Astrocyte (in vitro differentiated cells and primary cell): Measurements from ENCODE around the gene TYSND1. TPM values are rescaled to one million over a fixed set of nuclear protein-coding genes. Genes with fewer than 3 reads are reported as not detected.

Experiments
- DNase-seq: peaks from one replicate; pipeline ENCODE4 v3.0.0-alpha.2; 2010; ENCODE audit warnings: low read depth
- FAIRE-seq: peaks from 2 replicates; lab custom pipeline; 2011; peaks lifted over from hg19 to GRCh38; lab: Jason Lieb, UNC
- H2AFZ ChIP-seq: 2 replicates; pipeline ENCODE4 v1.6.0; 2012; ENCODE audit warnings: low read depth, low read length, inconsistent platforms
- H3K27ac ChIP-seq: 2 replicates; pipeline ENCODE4 v1.5.1; 2011; ENCODE audit warnings: low read depth, low read length, inconsistent platforms
- H3K27me3 ChIP-seq: 2 replicates; pipeline ENCODE4 v1.6.0; 2011; ENCODE audit warnings: low read length, inconsistent platforms; ENCODE audit not compliant: insufficient read depth
- H3K36me3 ChIP-seq: 2 replicates; pipeline ENCODE4 v1.5.1; 2011; ENCODE audit warnings: low read length, inconsistent platforms; ENCODE audit not compliant: insufficient read depth
- H3K4me1 ChIP-seq: 2 replicates; pipeline ENCODE4 v1.5.1; 2011; ENCODE audit warnings: low read length, inconsistent platforms; ENCODE audit not compliant: insufficient read depth
- H3K4me2 ChIP-seq: 2 replicates; pipeline ENCODE4 v1.6.0; 2012; ENCODE audit warnings: low read length, inconsistent platforms
- H3K4me3 ChIP-seq: 2 replicates; pipeline ENCODE4 v1.5.1; 2011; ENCODE audit warnings: low read depth, mild to moderate bottlenecking, low read length, inconsistent platforms; ENCODE audit not compliant: insufficient read depth
- H3K79me2 ChIP-seq: 2 replicates; pipeline ENCODE4 v1.6.0; 2012; ENCODE audit warnings: mild to moderate bottlenecking, low read length, inconsistent platforms; ENCODE audit not compliant: insufficient read depth
- H3K9ac ChIP-seq: 2 replicates; pipeline ENCODE4 v1.6.0; 2012; ENCODE audit warnings: mild to moderate bottlenecking, low read length, inconsistent platforms
- H3K9me3 ChIP-seq: 2 replicates; pipeline ENCODE4 v1.5.1; 2012; ENCODE audit warnings: low read depth, mild to moderate bottlenecking, low read length, inconsistent platforms; ENCODE audit not compliant: insufficient read depth
- H4K20me1 ChIP-seq: 2 replicates; pipeline ENCODE4 v1.6.0; 2012; ENCODE audit warnings: low read length, inconsistent platforms; ENCODE audit not compliant: insufficient read depth
- H3K27ac Mint-ChIP-seq: one replicate; pipeline ENCODE4 v1.8.0; 2021; ENCODE audit warnings: mild to moderate bottlenecking, mixed read lengths; ENCODE audit not compliant: unreplicated experiment
- H3K27me3 Mint-ChIP-seq: one replicate; pipeline ENCODE4 v1.8.0; 2021; ENCODE audit warnings: low read depth, mixed read lengths; ENCODE audit not compliant: unreplicated experiment
- H3K36me3 Mint-ChIP-seq: one replicate; pipeline ENCODE4 v1.8.0; 2021; ENCODE audit warnings: low read depth, mixed read lengths; ENCODE audit not compliant: unreplicated experiment
- H3K4me1 Mint-ChIP-seq: one replicate; pipeline ENCODE4 v1.8.0; 2021; ENCODE audit warnings: low read depth, mixed read lengths; ENCODE audit not compliant: unreplicated experiment
- H3K4me3 Mint-ChIP-seq: one replicate; pipeline ENCODE4 v1.8.0; 2021; ENCODE audit warnings: mild to moderate bottlenecking, moderate library complexity, mixed read lengths; ENCODE audit not compliant: unreplicated experiment
- H3K9me3 Mint-ChIP-seq: one replicate; pipeline ENCODE4 v1.8.0; 2021; ENCODE audit warnings: mild to moderate bottlenecking, mixed read lengths; ENCODE audit not compliant: unreplicated experiment
- EZH2 ChIP-seq: IDR thresholded peaks from 2 replicates; pipeline ENCODE4 v1.6.1; 2012; ENCODE audit warnings: mild to moderate bottlenecking, low read length, inconsistent platforms; ENCODE audit not compliant: insufficient read depth
- total RNA-seq: library from RNA; stranded (reverse); gene quantifications from 2 replicates; pipeline ENCODE4 v1.2.1, GENCODE V29; 2021
- TF ChIP-seq, protein P1 (sequence below): IDR thresholded peaks from 2 replicates; pipeline ENCODE4 v1.5.1; 2011; ENCODE audit warnings: low read depth, mild to moderate bottlenecking, inconsistent platforms, low read length, moderate library complexity; ENCODE audit not compliant: insufficient read depth

Gene TYSND1
- total RNA-seq, 1 donor from 2014 or later: 8.9 TPM

DNA sequence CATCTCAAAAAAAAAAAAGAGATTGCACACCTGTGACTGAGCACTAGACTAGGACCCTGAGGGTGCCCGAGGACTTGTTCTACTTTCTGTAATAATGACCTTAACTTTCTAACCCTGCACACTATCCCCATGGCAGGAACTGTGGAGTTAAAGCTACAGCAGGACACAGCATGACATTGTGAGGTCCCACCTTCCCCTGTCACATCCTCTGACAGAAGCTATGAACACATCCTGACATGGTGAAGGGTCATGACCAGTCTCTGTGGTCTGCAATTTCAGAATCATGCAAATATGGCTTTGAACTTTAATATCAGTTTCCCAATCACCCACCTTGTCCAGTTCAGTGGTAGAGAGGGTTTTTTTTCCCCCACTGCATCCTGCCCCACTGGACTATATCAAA lies 42.3 kb upstream of the TYSND1 start:
- TF ChIP-seq, protein P1, sequence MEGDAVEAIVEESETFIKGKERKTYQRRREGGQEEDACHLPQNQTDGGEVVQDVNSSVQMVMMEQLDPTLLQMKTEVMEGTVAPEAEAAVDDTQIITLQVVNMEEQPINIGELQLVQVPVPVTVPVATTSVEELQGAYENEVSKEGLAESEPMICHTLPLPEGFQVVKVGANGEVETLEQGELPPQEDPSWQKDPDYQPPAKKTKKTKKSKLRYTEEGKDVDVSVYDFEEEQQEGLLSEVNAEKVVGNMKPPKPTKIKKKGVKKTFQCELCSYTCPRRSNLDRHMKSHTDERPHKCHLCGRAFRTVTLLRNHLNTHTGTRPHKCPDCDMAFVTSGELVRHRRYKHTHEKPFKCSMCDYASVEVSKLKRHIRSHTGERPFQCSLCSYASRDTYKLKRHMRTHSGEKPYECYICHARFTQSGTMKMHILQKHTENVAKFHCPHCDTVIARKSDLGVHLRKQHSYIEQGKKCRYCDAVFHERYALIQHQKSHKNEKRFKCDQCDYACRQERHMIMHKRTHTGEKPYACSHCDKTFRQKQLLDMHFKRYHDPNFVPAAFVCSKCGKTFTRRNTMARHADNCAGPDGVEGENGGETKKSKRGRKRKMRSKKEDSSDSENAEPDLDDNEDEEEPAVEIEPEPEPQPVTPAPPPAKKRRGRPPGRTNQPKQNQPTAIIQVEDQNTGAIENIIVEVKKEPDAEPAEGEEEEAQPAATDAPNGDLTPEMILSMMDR: no peak
- no peak for TF ChIP-seq EZH2
- no peaks in the 10 kb centered on the region for H3K36me3 Mint-ChIP-seq
- peaks cover 20% of the 10 kb centered on the region for H3K4me1 Mint-ChIP-seq

GRCh38 chr10:70186571-70186970 lies 40.1 kb upstream of the TYSND1 start:
- H3K4me2 ChIP-seq: no peak overlapping the region
- H3K9me3 ChIP-seq: no peaks in the 10 kb centered on the region
- H4K20me1 ChIP-seq: no peaks in the 10 kb centered on the region
- Mint-ChIP-seq H3K4me1 (peaks cover 9% of the 10 kb centered on the region), H3K27ac (no peak overlapping the region), H3K4me3 (no peak overlapping the region), H3K9me3 (no peaks in the 10 kb centered on the region), H3K27me3 (peaks cover 11% of the 10 kb centered on the region), H3K36me3 (no peaks in the 10 kb centered on the region)
- no peak overlapping the region for H3K27ac ChIP-seq
- no peak for FAIRE-seq
- no peak overlapping the region for H3K9ac ChIP-seq
- no peak overlapping the region for H3K4me3 ChIP-seq
- H3K79me2 ChIP-seq: no peaks in the 10 kb centered on the region
- peaks cover 5% of the 10 kb centered on the region for H3K27me3 ChIP-seq
- TF ChIP-seq, protein P1: no peak
- no peak for TF ChIP-seq EZH2
- no peak for DNase-seq
- no peaks in the 10 kb centered on the region for H3K36me3 ChIP-seq
- no peak overlapping the region for H2AFZ ChIP-seq
- peaks cover 6% of the 10 kb centered on the region for H3K4me1 ChIP-seq

More for the DNA sequence above, 42.3 kb upstream of the TYSND1 start:
- Histone ChIP-seq H3K79me2 (no peaks in the 10 kb centered on the region), H3K36me3 (no peaks in the 10 kb centered on the region), H3K27me3 (peaks cover 3% of the 10 kb centered on the region), H2AFZ (no peak overlapping the region), H3K27ac (no peak overlapping the region), H3K9ac (no peak overlapping the region), H3K4me1 (peaks cover 13% of the 10 kb centered on the region), H3K4me2 (no peak overlapping the region), H3K4me3 (no peak overlapping the region), H3K9me3 (no peaks in the 10 kb centered on the region), H4K20me1 (no peaks in the 10 kb centered on the region)
- Mint-ChIP-seq H3K4me3 (no peak overlapping the region), H3K9me3 (no peaks in the 10 kb centered on the region), H3K27ac (no peak overlapping the region), H3K27me3 (peaks cover 6% of the 10 kb centered on the region)
- FAIRE-seq (no peak), DNase-seq (no peak)

- no peak overlapping the region for H3K4me3 ChIP-seq
- peaks cover 5% of the 10 kb centered on the region for H3K27me3 ChIP-seq
- Mint-ChIP-seq H3K4me3 (no peak overlapping the region), H3K4me1 (peaks cover 5% of the 10 kb centered on the region), H3K36me3 (no peaks in the 10 kb centered on the region), H3K9me3 (no peaks in the 10 kb centered on the region), H3K27ac (no peak overlapping the region), H3K27me3 (peaks cover 11% of the 10 kb centered on the region)
- peaks cover under 1% of the 10 kb centered on the region for H3K4me1 ChIP-seq
- DNase-seq: no peak
- no peaks in the 10 kb centered on the region for H4K20me1 ChIP-seq
- H3K36me3 ChIP-seq: no peaks in the 10 kb centered on the region
- FAIRE-seq: no peak
- no peak for TF ChIP-seq EZH2
- TF ChIP-seq, protein P1: no peak
- no peak overlapping the region for H2AFZ ChIP-seq
- H3K27ac ChIP-seq: no peak overlapping the region
- H3K9ac ChIP-seq: no peak overlapping the region
- no peak overlapping the region for H3K4me2 ChIP-seq
- no peaks in the 10 kb centered on the region for H3K9me3 ChIP-seq
- no peaks in the 10 kb centered on the region for H3K79me2 ChIP-seq
Measured at GRCh38 chr10:70186090-70186489, 39.6 kb upstream of the TYSND1 start.
